H9 (cell line): Measurements from ENCODE around the gene ACOT11. TPM values are rescaled to one million over a fixed set of nuclear protein-coding genes. Genes with fewer than 3 reads are reported as not detected.

Source experiments
- DNase-seq: peaks from one replicate; pipeline ENCODE4 v3.0.0-alpha.2; 2017
- H2AFZ ChIP-seq: one replicate; pipeline ENCODE4 v1.6.1; 2013; ENCODE audit warnings: mild to moderate bottlenecking, low read length, control low read depth, moderate library complexity
- H2AK5ac ChIP-seq: 2 replicates; pipeline ENCODE4 v1.6.1; 2013; ENCODE audit warnings: low read length, control low read depth, mixed read lengths; ENCODE audit not compliant: insufficient read length
- H2BK120ac ChIP-seq: one replicate; pipeline ENCODE4 v1.6.1; 2013; ENCODE audit warnings: low read depth, mild to moderate bottlenecking, low read length, control low read depth, inconsistent platforms; ENCODE audit not compliant: poor library complexity, severe bottlenecking
- H2BK12ac ChIP-seq: 2 replicates; pipeline ENCODE4 v1.6.1; 2013; ENCODE audit warnings: low read length, control low read depth, mixed read lengths, low read depth; ENCODE audit not compliant: insufficient read length
- H2BK15ac ChIP-seq: 2 replicates; pipeline ENCODE4 v1.6.1; 2013; ENCODE audit warnings: low read depth, low read length, control low read depth
- H2BK20ac ChIP-seq: one replicate; pipeline ENCODE4 v1.6.1; 2013; ENCODE audit warnings: low read depth, mild to moderate bottlenecking, low read length, control low read depth, inconsistent platforms; ENCODE audit not compliant: poor library complexity, severe bottlenecking
- H2BK5ac ChIP-seq: 2 replicates; pipeline ENCODE4 v1.6.1; 2013; ENCODE audit warnings: low read length, control low read depth, mixed read lengths; ENCODE audit not compliant: insufficient read length
- H3K14ac ChIP-seq: 2 replicates; pipeline ENCODE4 v1.6.1; 2013; ENCODE audit warnings: low read length, control low read depth; ENCODE audit not compliant: insufficient read depth
- H3K18ac ChIP-seq: 2 replicates; pipeline ENCODE4 v1.6.1; 2013; ENCODE audit warnings: low read depth, mild to moderate bottlenecking, mixed read lengths, low read length, control low read depth; ENCODE audit not compliant: insufficient read length
- H3K23ac ChIP-seq: 2 replicates; pipeline ENCODE4 v1.6.1; 2013; ENCODE audit warnings: low read length, control low read depth, mixed read lengths, low read depth; ENCODE audit not compliant: insufficient read length
- H3K23me2 ChIP-seq: 2 replicates; pipeline ENCODE4 v1.6.1; 2013; ENCODE audit warnings: low read depth, mild to moderate bottlenecking, mixed read lengths, low read length, control low read depth; ENCODE audit not compliant: insufficient read length, poor library complexity, severe bottlenecking
- H3K27ac ChIP-seq: 2 replicates; pipeline ENCODE4 v1.5.1; 2013; ENCODE audit warnings: low read length, control low read depth, mixed read lengths, low read depth; ENCODE audit not compliant: insufficient read length
- H3K27me3 ChIP-seq: 2 replicates; pipeline ENCODE4 v1.6.1; 2013; ENCODE audit warnings: low read length, control low read depth, inconsistent platforms; ENCODE audit not compliant: insufficient read depth
- H3K4ac ChIP-seq: 2 replicates; pipeline ENCODE4 v1.6.1; 2013; ENCODE audit warnings: low read depth, mild to moderate bottlenecking, control low read depth, inconsistent platforms, low read length, moderate library complexity
- H3K4me1 ChIP-seq: 2 replicates; pipeline ENCODE4 v1.6.1; 2013; ENCODE audit warnings: low read length, control low read depth, inconsistent platforms; ENCODE audit not compliant: insufficient read depth
- H3K4me2 ChIP-seq: 2 replicates; pipeline ENCODE4 v1.6.1; 2013; ENCODE audit warnings: low read length, control low read depth, mixed read lengths; ENCODE audit not compliant: insufficient read length, insufficient read depth
- H3K56ac ChIP-seq: 2 replicates; pipeline ENCODE4 v1.6.1; 2013; ENCODE audit warnings: low read depth, mild to moderate bottlenecking, mixed read lengths, low read length, control low read depth; ENCODE audit not compliant: insufficient read length
- H3K79me1 ChIP-seq: 2 replicates; pipeline ENCODE4 v1.6.1; 2013; ENCODE audit warnings: low read depth, mild to moderate bottlenecking, moderate library complexity, low read length, control low read depth, inconsistent platforms; ENCODE audit not compliant: insufficient read depth, poor library complexity, severe bottlenecking
- H3K79me2 ChIP-seq: 2 replicates; pipeline ENCODE4 v1.6.1; 2013; ENCODE audit warnings: low read length, control low read depth, inconsistent platforms; ENCODE audit not compliant: insufficient read depth
- H3K9ac ChIP-seq: 2 replicates; pipeline ENCODE4 v1.6.1; 2013; ENCODE audit warnings: low read length, control low read depth, mixed read lengths; ENCODE audit not compliant: insufficient read length; ENCODE audit errors: extremely low read depth
- H3K9me3 ChIP-seq: one replicate; pipeline ENCODE4 v1.6.1; 2013; ENCODE audit warnings: low read depth, low read length, inconsistent platforms; ENCODE audit not compliant: control insufficient read depth
- H3T11ph ChIP-seq: one replicate; pipeline ENCODE4 v1.6.1; 2013; ENCODE audit warnings: mild to moderate bottlenecking, low read length, control low read depth, inconsistent platforms
- H4K20me1 ChIP-seq: one replicate; pipeline ENCODE4 v1.6.1; 2013; ENCODE audit not compliant: control insufficient read depth, insufficient read length, insufficient read depth
- H4K5ac ChIP-seq: 2 replicates; pipeline ENCODE4 v1.6.1; 2013; ENCODE audit warnings: low read depth, mild to moderate bottlenecking, mixed read lengths, low read length, control low read depth; ENCODE audit not compliant: insufficient read length
- H4K8ac ChIP-seq: replicated peaks from 2 replicates; pipeline ENCODE4 v1.6.1; 2013; ENCODE audit warnings: low read length, control low read depth, mixed read lengths, low read depth; ENCODE audit not compliant: insufficient read length
- H4K91ac ChIP-seq: 2 replicates; pipeline ENCODE4 v1.6.1; 2013; ENCODE audit warnings: low read depth, mild to moderate bottlenecking, moderate library complexity, mixed read lengths, low read length, control low read depth; ENCODE audit not compliant: insufficient read length
- H3K27ac Mint-ChIP-seq, 3 experiments: 2 replicates in 2 of 3; 3 replicates in 1 of 3; pipeline ENCODE4 v1.8.0; 2020 to 2021; ENCODE audit warnings: mixed read lengths in 3 of 3, mild to moderate bottlenecking in 1 of 3, moderate library complexity in 1 of 3
- H3K27me3 Mint-ChIP-seq: 2 replicates; pipeline ENCODE4 v1.8.0; 2021; ENCODE audit warnings: low read depth, mild to moderate bottlenecking, moderate library complexity, mixed read lengths
- H3K36me3 Mint-ChIP-seq, 3 experiments: 2 replicates in 2 of 3; 3 replicates in 1 of 3; pipeline ENCODE4 v1.8.0; 2020 to 2021; ENCODE audit warnings: low read depth in 3 of 3, mixed read lengths in 3 of 3; ENCODE audit not compliant: insufficient read depth in 1 of 3
- H3K4me1 Mint-ChIP-seq, 2 experiments: 2 replicates each; pipeline ENCODE4 v1.8.0; 2020; ENCODE audit warnings: mixed read lengths in 2 of 2
- H3K4me3 Mint-ChIP-seq, 2 experiments: 2 replicates in 1 of 2; 3 replicates in 1 of 2; pipeline ENCODE4 v1.8.0; 2020 to 2021; ENCODE audit warnings: mild to moderate bottlenecking in 2 of 2, mixed read lengths in 2 of 2, moderate library complexity in 1 of 2
- H3K9me3 Mint-ChIP-seq, 2 experiments: 2 replicates in 1 of 2; 3 replicates in 1 of 2; pipeline ENCODE4 v1.8.0; 2020; ENCODE audit warnings: mild to moderate bottlenecking in 2 of 2, mixed read lengths in 2 of 2, moderate library complexity in 1 of 2
- WGBS: extraction: QIAGEN DNeasy Blood & Tissue Kit; methylation state at CpG from one replicate; pipeline ENCODE4 v1.1.7; 2013; ENCODE audit warnings: missing lambda C conversion rate, low lambda C conversion rate, mixed read lengths; ENCODE audit not compliant: insufficient read length; ENCODE audit errors: extremely low coverage; 5-methylcytosine and 5-hydroxymethylcytosine counted together
- total RNA-seq: library from RNA; stranded (reverse); gene quantifications from 2 replicates; pipeline ENCODE4 v1.2.1, GENCODE V29; 2021
- TF ChIP-seq, protein P1 (sequence below): fragments of 200-600 bp; sonication (generic); conservative IDR thresholded peaks from 3 replicates; pipeline ENCODE4 v1.8.0; 2021; ENCODE audit warnings: antibody characterized with exemption, mild to moderate bottlenecking

The ACOT11 gene
- total RNA-seq, 1 experiment from 2014 or later: 4.0 TPM

GRCh38 chr1:54623216-54624007 lies 75.4 kb downstream of the ACOT11 start, which contains the start of gene FAM151A:
FAM151A (minus strand) TSS chr1:54623525; CDS start chr1:54623395, 130 bp downstream.
- no peak within 1 kb of the TSS for H3K27ac ChIP-seq
- H2BK15ac ChIP-seq: no peak within 1 kb of the TSS
- H4K8ac ChIP-seq: no peak within 1 kb of the TSS
- Mint-ChIP-seq H3K36me3 (no peaks in the 10 kb centered on the region), H3K9me3 (no peaks in the 10 kb centered on the region), H3K4me3 (no peak within 1 kb of the TSS), H3K27me3 (peaks cover 6% of the 10 kb centered on the region), H3K27ac (peak within 1 kb of the TSS in 1 of 3 experiments; percentile 16; a peak in 2 of 7 replicates), H3K4me1 (peaks cover 3 to 14% of the 10 kb centered on the region in 2 experiments; a peak in 3 of 4 replicates)
- WGBS: no CpG with 5 or more reads among the region's 18 CpGs
- no peak within 1 kb of the TSS for H2BK12ac ChIP-seq
- H2BK5ac ChIP-seq: no peak within 1 kb of the TSS
- no peak within 1 kb of the TSS for H3K9ac ChIP-seq
- no peak within 1 kb of the TSS for H3K18ac ChIP-seq
- H3K56ac ChIP-seq: no peak within 1 kb of the TSS
- H3K14ac ChIP-seq: no peak within 1 kb of the TSS
- H4K91ac ChIP-seq: no peak within 1 kb of the TSS
- no peak for DNase-seq
- no peak within 1 kb of the TSS for H2AFZ ChIP-seq
- TF ChIP-seq, protein P1, sequence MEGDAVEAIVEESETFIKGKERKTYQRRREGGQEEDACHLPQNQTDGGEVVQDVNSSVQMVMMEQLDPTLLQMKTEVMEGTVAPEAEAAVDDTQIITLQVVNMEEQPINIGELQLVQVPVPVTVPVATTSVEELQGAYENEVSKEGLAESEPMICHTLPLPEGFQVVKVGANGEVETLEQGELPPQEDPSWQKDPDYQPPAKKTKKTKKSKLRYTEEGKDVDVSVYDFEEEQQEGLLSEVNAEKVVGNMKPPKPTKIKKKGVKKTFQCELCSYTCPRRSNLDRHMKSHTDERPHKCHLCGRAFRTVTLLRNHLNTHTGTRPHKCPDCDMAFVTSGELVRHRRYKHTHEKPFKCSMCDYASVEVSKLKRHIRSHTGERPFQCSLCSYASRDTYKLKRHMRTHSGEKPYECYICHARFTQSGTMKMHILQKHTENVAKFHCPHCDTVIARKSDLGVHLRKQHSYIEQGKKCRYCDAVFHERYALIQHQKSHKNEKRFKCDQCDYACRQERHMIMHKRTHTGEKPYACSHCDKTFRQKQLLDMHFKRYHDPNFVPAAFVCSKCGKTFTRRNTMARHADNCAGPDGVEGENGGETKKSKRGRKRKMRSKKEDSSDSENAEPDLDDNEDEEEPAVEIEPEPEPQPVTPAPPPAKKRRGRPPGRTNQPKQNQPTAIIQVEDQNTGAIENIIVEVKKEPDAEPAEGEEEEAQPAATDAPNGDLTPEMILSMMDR: no peak
- H3T11ph ChIP-seq: no peak within 1 kb of the TSS
- no peak within 1 kb of the TSS for H2BK20ac ChIP-seq
- no peaks in the 10 kb centered on the region for H3K79me1 ChIP-seq
- H3K9me3 ChIP-seq: no peaks in the 10 kb centered on the region
- H2AK5ac ChIP-seq: no peak within 1 kb of the TSS
- no peak within 1 kb of the TSS for H4K5ac ChIP-seq
- no peaks in the 10 kb centered on the region for H3K23me2 ChIP-seq
- H4K20me1 ChIP-seq: no peaks in the 10 kb centered on the region
- no peaks in the 10 kb centered on the region for H3K79me2 ChIP-seq
- H3K23ac ChIP-seq: no peak within 1 kb of the TSS
- H3K4ac ChIP-seq: no peak within 1 kb of the TSS
- H3K4me1 ChIP-seq: no peaks in the 10 kb centered on the region
- H2BK120ac ChIP-seq: no peak within 1 kb of the TSS
- H3K4me2 ChIP-seq: no peak within 1 kb of the TSS
- no peaks in the 10 kb centered on the region for H3K27me3 ChIP-seq
